Smooth muscle cell (in vitro differentiated cells): ENCODE measurements around the gene ARFGEF2. TPM values are rescaled to one million over a fixed set of nuclear protein-coding genes. Genes with fewer than 3 reads are reported as not detected.

Source experiments
- DNase-seq: peaks from one replicate; lab custom pipeline; 2025; ENCODE audit not compliant: unreplicated experiment; lab: John Stamatoyannopoulos, UW
- H2AFZ ChIP-seq: fragments of 200-600 bp; sonication (generic); 2 replicates; pipeline ENCODE4 v1.6.0; 2016; ENCODE audit warnings: antibody characterized with exemption, low read depth, mild to moderate bottlenecking
- H3F3A ChIP-seq: fragments of 200-600 bp; sonication (generic); 2 replicates; pipeline ENCODE4 v1.6.0; 2017; ENCODE audit warnings: antibody characterized with exemption, low read depth
- H3K27ac ChIP-seq: fragments of 200-600 bp; sonication (generic); 2 replicates; pipeline ENCODE4 v1.5.1; 2016; ENCODE audit warnings: low read depth, mild to moderate bottlenecking
- H3K27me3 ChIP-seq: fragments of 200-600 bp; sonication (generic); 2 replicates; pipeline ENCODE4 v1.6.1; 2016; ENCODE audit warnings: low read depth, mild to moderate bottlenecking
- H3K36me3 ChIP-seq: fragments of 200-600 bp; sonication (generic); 2 replicates; pipeline ENCODE4 v1.5.1; 2016; ENCODE audit warnings: low read depth
- H3K4me1 ChIP-seq: fragments of 200-600 bp; sonication (generic); 2 replicates; pipeline ENCODE4 v1.5.1; 2016; ENCODE audit warnings: low read depth
- H3K4me2 ChIP-seq: fragments of 200-600 bp; sonication (generic); 2 replicates; pipeline ENCODE4 v1.6.0; 2016; ENCODE audit warnings: mild to moderate bottlenecking
- H3K4me3 ChIP-seq: fragments of 200-600 bp; sonication (generic); 2 replicates; pipeline ENCODE4 v1.5.1; 2016; ENCODE audit warnings: mild to moderate bottlenecking
- H3K79me2 ChIP-seq: fragments of 200-600 bp; sonication (generic); 2 replicates; pipeline ENCODE4 v1.6.0; 2016; ENCODE audit warnings: low read depth, mild to moderate bottlenecking
- H3K9ac ChIP-seq: fragments of 200-600 bp; sonication (generic); 2 replicates; pipeline ENCODE4 v1.6.0; 2016; ENCODE audit warnings: low read depth
- H3K9me3 ChIP-seq: fragments of 200-600 bp; sonication (generic); replicated peaks from 2 replicates; pipeline ENCODE4 v1.5.1; 2016; ENCODE audit warnings: low read depth
- H4K20me1 ChIP-seq: fragments of 200-600 bp; sonication (generic); 2 replicates; pipeline ENCODE4 v1.6.0; 2016; ENCODE audit warnings: low read depth
- CTCF ChIP-seq: fragments of 200-600 bp; sonication (generic); IDR thresholded peaks from 2 replicates; pipeline ENCODE4 v1.5.1; 2017; ENCODE audit warnings: borderline replicate concordance, mild to moderate bottlenecking, antibody characterized with exemption; ENCODE audit not compliant: insufficient read depth, poor library complexity, severe bottlenecking
- WGBS: methylation state at CpG from one replicate; pipeline ENCODE4 v1.1.7; 2016; ENCODE audit warnings: low lambda C conversion rate; 5-methylcytosine and 5-hydroxymethylcytosine counted together
- polyA plus RNA-seq: library from polyadenylated mRNA; unstranded; fragments of >200 nt; fragmentation: Nextera tagmentation; extraction: Ambion mirVana; gene quantifications from 2 replicates; pipeline ENCODE4 v1.2.1, GENCODE V29; 2016
- total RNA-seq: library from RNA; depleted of rRNA; stranded (reverse); fragments of >200 nt; gene quantifications from 2 replicates; pipeline ENCODE4 v1.2.3, GENCODE V29; 2014

The ARFGEF2 gene
- total and polyA plus RNA-seq, 2 experiments from 2014 or later: 6.5 to 29.6 TPM

- peaks cover 10% of the 10 kb centered on the region for H4K20me1 ChIP-seq
- no peaks in the 10 kb centered on the region for H3K36me3 ChIP-seq
- no peak for TF ChIP-seq CTCF
- H3K79me2 ChIP-seq: no peaks in the 10 kb centered on the region
- no peak for DNase-seq
- H3K4me1 ChIP-seq: no peaks in the 10 kb centered on the region
- H3K9ac ChIP-seq: no peak overlapping the region
- no peak overlapping the region for H2AFZ ChIP-seq
- H3K4me2 ChIP-seq: no peak overlapping the region
- no peaks in the 10 kb centered on the region for H3F3A ChIP-seq
- WGBS: 74% methylated on average over 3 of the region's 3 CpGs
- H3K9me3 ChIP-seq: no peaks in the 10 kb centered on the region
- H3K27ac ChIP-seq: no peak overlapping the region
- H3K27me3 ChIP-seq: no peaks in the 10 kb centered on the region
- no peak overlapping the region for H3K4me3 ChIP-seq
Measured at GRCh38 chr20:48965189-48965910, 43.8 kb downstream of the ARFGEF2 start.

- Histone ChIP-seq H3K4me1 (no peaks in the 10 kb centered on the region), H3F3A (no peaks in the 10 kb centered on the region), H3K27ac (no peak overlapping the region), H4K20me1 (peaks cover 1% of the 10 kb centered on the region), H2AFZ (no peak overlapping the region), H3K4me2 (no peak overlapping the region), H3K4me3 (no peak overlapping the region), H3K9me3 (no peaks in the 10 kb centered on the region), H3K9ac (no peak overlapping the region), H3K36me3 (peaks cover 11% of the 10 kb centered on the region), H3K79me2 (no peaks in the 10 kb centered on the region), H3K27me3 (no peaks in the 10 kb centered on the region)
- no peak for TF ChIP-seq CTCF
- WGBS: 98% methylated on average over 10 of the region's 10 CpGs
- DNase-seq: no peak
Measured at GRCh38 chr20:48970681-48971365, 49.3 kb downstream of the ARFGEF2 start.

- WGBS: 95% methylated on average over 4 of the region's 4 CpGs
- no peak overlapping the region for H3K27ac ChIP-seq
Measured at GRCh38 chr20:48971956-48972355, 50.4 kb downstream of the ARFGEF2 start.

More at GRCh38 chr20:48971956-48972355, 50.4 kb downstream of the ARFGEF2 start:
- Histone ChIP-seq H3K4me1 (no peaks in the 10 kb centered on the region), H3F3A (no peaks in the 10 kb centered on the region), H3K27me3 (no peaks in the 10 kb centered on the region), H4K20me1 (peaks cover under 1% of the 10 kb centered on the region), H2AFZ (no peak overlapping the region), H3K9me3 (no peaks in the 10 kb centered on the region), H3K4me2 (no peak overlapping the region), H3K9ac (no peak overlapping the region), H3K4me3 (no peak overlapping the region), H3K36me3 (peaks cover 11% of the 10 kb centered on the region), H3K79me2 (peaks cover under 1% of the 10 kb centered on the region)
- no peak for TF ChIP-seq CTCF
- no peak for DNase-seq
